Thymus (tissue), 11 donors: ENCODE measurements around the gene VAX1. TPM values are rescaled to one million over a fixed set of nuclear protein-coding genes. Genes with fewer than 3 reads are reported as not detected.

Experiments used
- DNase-seq, 9 donors: peaks; one replicate each; pipeline ENCODE4 v3.0.0-alpha.2; 2013; ENCODE audit warnings: low spot score in 9 of 9, low read depth in 6 of 9, missing footprints in 1 of 9
- H3K27ac ChIP-seq, 2 donors: one replicate each; pipeline ENCODE4 v1.5.1; 2013; ENCODE audit warnings: control low read depth in 1 of 2, low read depth in 1 of 2, low read length in 1 of 2, mild to moderate bottlenecking in 1 of 2, moderate library complexity in 1 of 2
- H3K27me3 ChIP-seq, 2 donors: one replicate each; pipeline ENCODE4 v1.5.1; 2013; ENCODE audit warnings: low read length in 1 of 2; ENCODE audit not compliant: control insufficient read depth in 2 of 2, insufficient read depth in 1 of 2
- H3K36me3 ChIP-seq, 2 donors: one replicate each; pipeline ENCODE4 v1.5.1; 2013; ENCODE audit warnings: low read length in 1 of 2, mild to moderate bottlenecking in 1 of 2, moderate library complexity in 1 of 2; ENCODE audit not compliant: control insufficient read depth in 2 of 2, insufficient read depth in 2 of 2
- H3K4me1 ChIP-seq, 2 donors: one replicate each; pipeline ENCODE4 v1.5.1; 2013; ENCODE audit warnings: low read length in 2 of 2; ENCODE audit not compliant: control insufficient read depth in 2 of 2, insufficient read depth in 2 of 2
- H3K4me3 ChIP-seq, 2 donors: one replicate each; pipeline ENCODE4 v1.5.1; 2013; ENCODE audit warnings: low read length in 2 of 2, control low read depth in 1 of 2, mild to moderate bottlenecking in 1 of 2
- H3K9me3 ChIP-seq, 2 donors: one replicate each; pipeline ENCODE4 v1.5.1; 2013; ENCODE audit warnings: low read length in 1 of 2, mild to moderate bottlenecking in 1 of 2; ENCODE audit not compliant: control insufficient read depth in 2 of 2, insufficient read depth in 1 of 2
- WGBS: extraction: QIAGEN DNeasy Blood & Tissue Kit; methylation state at CpG from one replicate; pipeline ENCODE4 v1.1.7; 2013; 5-methylcytosine and 5-hydroxymethylcytosine counted together
- polyA plus RNA-seq: library from polyadenylated mRNA; stranded (reverse); fragments of 200-250 nt; gene quantifications from one replicate; pipeline ENCODE4 v1.2.3, GENCODE V29; 2013
- total RNA-seq: library from RNA; stranded (reverse); fragments of 120-200 nt; gene quantifications from one replicate; pipeline ENCODE4 v1.2.4, GENCODE V29; 2013
- donor health status: healthy.

Gene VAX1
- total and polyA plus RNA-seq, 2 donors = 0.02 TPM; not detected in 1

- no peaks in the 10 kb centered on the region for H3K4me1 ChIP-seq
- H3K27ac ChIP-seq = no peak overlapping the region
- peaks cover 73 to 93% of the 10 kb centered on the region in 2 donors for H3K27me3 ChIP-seq
- no peaks in the 10 kb centered on the region for H3K36me3 ChIP-seq
- DNase-seq = no peak
- no peak overlapping the region for H3K4me3 ChIP-seq
- WGBS = 8% methylated on average over 19 of the region's 19 CpGs
- H3K9me3 ChIP-seq = peaks cover 1 to 8% of the 10 kb centered on the region in 2 donors
Measured at GRCh38 chr10:117138838-117139580, 939 bp upstream of the VAX1 start.

- H3K4me1 ChIP-seq = no peaks in the 10 kb centered on the region
- DNase-seq = no peak
- peaks cover 89 to 97% of the 10 kb centered on the region in 2 donors for H3K27me3 ChIP-seq
- no peak overlapping the region for H3K27ac ChIP-seq
- H3K4me3 ChIP-seq = no peak overlapping the region
- H3K9me3 ChIP-seq = peaks cover 1 to 8% of the 10 kb centered on the region in 2 donors
- WGBS = 2% methylated on average over 98 of the region's 98 CpGs
- H3K36me3 ChIP-seq = no peaks in the 10 kb centered on the region
Measured at GRCh38 chr10:117137031-117137910, 799 bp downstream of the VAX1 start.

GRCh38 chr10:117136391-117136975, 1.6 kb downstream of the VAX1 start:
- no peak for DNase-seq
- H3K27ac ChIP-seq = no peak overlapping the region
- H3K36me3 ChIP-seq = no peaks in the 10 kb centered on the region
- H3K9me3 ChIP-seq = peaks cover 1 to 8% of the 10 kb centered on the region in 2 donors
- 26% methylated on average over 34 of the region's 34 CpGs for WGBS
- no peak overlapping the region for H3K4me3 ChIP-seq
- H3K4me1 ChIP-seq = no peaks in the 10 kb centered on the region
- peaks cover 86 to 97% of the 10 kb centered on the region in 2 donors for H3K27me3 ChIP-seq

- H3K4me1 ChIP-seq = no peaks in the 10 kb centered on the region
Measured at GRCh38 chr10:117135480-117136140, 2.5 kb downstream of the VAX1 start.

GRCh38 chr10:117135026-117135372, 3.1 kb downstream of the VAX1 start:
- H3K4me1 ChIP-seq = no peaks in the 10 kb centered on the region
- WGBS = 54% methylated on average over 6 of the region's 6 CpGs
- H3K27me3 ChIP-seq = peaks cover 84 to 97% of the 10 kb centered on the region in 2 donors
- DNase-seq = no peak
- H3K27ac ChIP-seq = no peak overlapping the region
- peaks cover 1 to 3% of the 10 kb centered on the region in 2 donors for H3K9me3 ChIP-seq
- H3K36me3 ChIP-seq = no peaks in the 10 kb centered on the region
- no peak overlapping the region for H3K4me3 ChIP-seq

More at GRCh38 chr10:117135480-117136140, 2.5 kb downstream of the VAX1 start:
- Histone ChIP-seq H3K27ac (no peak overlapping the region), H3K4me3 (no peak overlapping the region), H3K9me3 (peaks cover 1 to 7% of the 10 kb centered on the region in 2 donors), H3K36me3 (no peaks in the 10 kb centered on the region), H3K27me3 (peaks cover 83 to 97% of the 10 kb centered on the region in 2 donors)
- WGBS = 90% methylated on average over 4 of the region's 4 CpGs
- no peak for DNase-seq

GRCh38 chr10:117134306-117135025, 3.6 kb downstream of the VAX1 start:
- no peak for DNase-seq
- no peaks in the 10 kb centered on the region for H3K4me1 ChIP-seq
- WGBS = 3% methylated on average over 72 of the region's 72 CpGs
- no peaks in the 10 kb centered on the region for H3K36me3 ChIP-seq
- H3K4me3 ChIP-seq = no peak overlapping the region
- H3K9me3 ChIP-seq = peaks cover 1 to 3% of the 10 kb centered on the region in 2 donors
- peaks cover 84 to 98% of the 10 kb centered on the region in 2 donors for H3K27me3 ChIP-seq
- no peak overlapping the region for H3K27ac ChIP-seq

GRCh38 chr10:117134056-117134305, 4.1 kb downstream of the VAX1 start:
- H3K27me3 ChIP-seq = peaks cover 87 to 98% of the 10 kb centered on the region in 2 donors
- no peak for DNase-seq
- no peaks in the 10 kb centered on the region for H3K36me3 ChIP-seq
- no peaks in the 10 kb centered on the region for H3K4me1 ChIP-seq
- H3K4me3 ChIP-seq = no peak overlapping the region
- peaks cover 1 to 3% of the 10 kb centered on the region in 2 donors for H3K9me3 ChIP-seq
- WGBS = 3% methylated on average over 28 of the region's 28 CpGs
- no peak overlapping the region for H3K27ac ChIP-seq

- peaks cover 1 to 3% of the 10 kb centered on the region in 2 donors for H3K9me3 ChIP-seq
- peaks cover 82 to 98% of the 10 kb centered on the region in 2 donors for H3K27me3 ChIP-seq
- no peaks in the 10 kb centered on the region for H3K36me3 ChIP-seq
- H3K4me1 ChIP-seq = no peaks in the 10 kb centered on the region
- H3K27ac ChIP-seq = no peak overlapping the region
- DNase-seq = no peak
- 7% methylated on average over 30 of the region's 30 CpGs for WGBS
- H3K4me3 ChIP-seq = no peak overlapping the region
Measured at GRCh38 chr10:117133273-117134055, 4.6 kb downstream of the VAX1 start.
